GM18498 (cell line): ENCODE measurements around the gene B3GAT1.
"Not testable (repeated sequence)": the region's sequence is repeated elsewhere in the genome, so short reads cannot be mapped to it uniquely, and the experiment has no call there.

Experiments used
- ATAC-seq: cut with Tn5 transposase; IDR thresholded peaks from one replicate; pipeline ENCODE4 v1.9.1; 2021; ENCODE audit warnings: mild to moderate bottlenecking, moderate library complexity; ENCODE audit not compliant: unreplicated experiment

Gene B3GAT1, protein sequence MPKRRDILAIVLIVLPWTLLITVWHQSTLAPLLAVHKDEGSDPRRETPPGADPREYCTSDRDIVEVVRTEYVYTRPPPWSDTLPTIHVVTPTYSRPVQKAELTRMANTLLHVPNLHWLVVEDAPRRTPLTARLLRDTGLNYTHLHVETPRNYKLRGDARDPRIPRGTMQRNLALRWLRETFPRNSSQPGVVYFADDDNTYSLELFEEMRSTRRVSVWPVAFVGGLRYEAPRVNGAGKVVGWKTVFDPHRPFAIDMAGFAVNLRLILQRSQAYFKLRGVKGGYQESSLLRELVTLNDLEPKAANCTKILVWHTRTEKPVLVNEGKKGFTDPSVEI

DNA sequence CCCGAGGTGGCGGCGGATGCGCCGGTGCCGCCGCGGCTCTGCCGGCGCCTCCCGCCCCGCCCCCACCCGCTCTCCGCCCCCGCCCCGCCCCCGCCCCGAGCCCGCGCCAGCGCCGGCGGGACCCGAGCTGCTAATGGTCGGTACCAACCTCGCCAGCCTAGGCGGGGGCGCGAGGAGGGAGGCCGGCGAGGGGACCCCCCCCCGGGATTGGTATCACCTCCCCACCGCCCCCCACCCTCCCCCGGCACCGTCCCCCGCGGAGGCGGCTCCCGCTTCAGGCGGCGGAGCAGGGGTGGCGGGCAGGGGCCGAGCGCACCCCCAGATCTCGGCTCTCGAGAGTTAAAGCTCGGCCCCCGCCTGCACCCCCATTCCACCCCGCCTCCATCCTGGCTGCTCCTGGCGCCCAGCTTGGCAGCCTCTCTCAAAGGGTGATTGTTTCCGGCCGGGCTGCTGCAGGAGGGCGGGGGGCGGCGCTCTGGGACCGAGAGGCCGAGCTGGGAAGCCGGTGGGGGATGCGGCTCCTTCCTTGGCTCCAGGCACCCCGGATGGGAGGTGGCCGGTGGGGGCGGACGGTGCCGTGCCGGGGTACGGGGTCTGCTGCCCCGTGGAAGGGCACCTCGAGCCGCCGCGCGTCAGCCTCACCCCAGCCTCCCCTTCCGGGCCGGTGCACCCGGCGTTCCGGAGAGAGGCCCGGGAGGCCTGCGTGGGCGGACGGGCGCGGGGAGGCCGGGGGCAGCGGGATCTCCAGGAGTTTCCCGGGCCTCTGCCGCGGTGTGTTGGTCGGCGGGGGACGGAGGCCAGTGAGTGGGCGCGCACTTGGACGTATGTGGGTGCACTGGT is at the start of gene B3GAT1:
Gene B3GAT1 (minus strand): TSS at position 40 of the 840 bp plus-strand sequence. CDS start 24,583 bp downstream, outside the sequence.
- ATAC-seq: no peak

DNA sequence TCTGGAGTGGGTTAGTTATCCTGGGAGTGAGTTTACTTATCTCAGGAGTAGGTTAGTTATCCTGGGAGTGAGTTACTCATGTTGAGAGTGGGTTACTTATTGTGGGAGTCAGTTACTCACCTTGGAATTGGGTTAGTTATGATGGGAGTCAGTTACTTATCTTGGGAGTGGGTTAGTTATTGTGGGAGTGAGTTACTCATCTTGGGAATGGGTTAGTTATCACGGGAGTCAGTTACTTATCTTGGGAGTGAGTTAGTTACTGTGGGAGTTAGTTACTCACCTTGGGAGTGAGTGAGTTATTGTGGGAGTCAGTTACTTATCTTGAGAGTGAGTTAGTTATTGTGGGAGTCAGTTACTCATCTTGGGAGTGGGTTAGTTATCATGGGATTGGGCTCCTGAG is 49.6 kb upstream of the B3GAT1 start:
- no peak for ATAC-seq

DNA sequence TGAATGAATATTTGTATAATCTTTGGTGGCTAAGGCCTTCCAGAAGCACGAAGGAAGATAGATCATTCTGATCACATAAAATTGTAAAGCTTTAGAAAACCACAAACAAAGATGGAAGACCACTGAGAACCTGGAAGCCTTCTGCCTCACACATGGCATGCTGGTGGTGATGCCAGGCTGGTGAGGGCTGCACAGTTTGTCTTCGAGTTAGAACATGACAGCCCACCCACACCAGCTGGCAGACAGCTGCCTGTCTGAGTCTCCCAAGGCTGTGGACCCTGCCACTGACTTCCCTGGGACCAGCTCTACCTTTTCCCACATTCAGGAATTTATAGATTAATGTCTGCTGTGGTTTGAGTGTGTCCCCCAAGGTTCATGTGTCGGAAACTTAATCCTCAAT is 48.8 kb upstream of the B3GAT1 start:
- no peak for ATAC-seq

DNA sequence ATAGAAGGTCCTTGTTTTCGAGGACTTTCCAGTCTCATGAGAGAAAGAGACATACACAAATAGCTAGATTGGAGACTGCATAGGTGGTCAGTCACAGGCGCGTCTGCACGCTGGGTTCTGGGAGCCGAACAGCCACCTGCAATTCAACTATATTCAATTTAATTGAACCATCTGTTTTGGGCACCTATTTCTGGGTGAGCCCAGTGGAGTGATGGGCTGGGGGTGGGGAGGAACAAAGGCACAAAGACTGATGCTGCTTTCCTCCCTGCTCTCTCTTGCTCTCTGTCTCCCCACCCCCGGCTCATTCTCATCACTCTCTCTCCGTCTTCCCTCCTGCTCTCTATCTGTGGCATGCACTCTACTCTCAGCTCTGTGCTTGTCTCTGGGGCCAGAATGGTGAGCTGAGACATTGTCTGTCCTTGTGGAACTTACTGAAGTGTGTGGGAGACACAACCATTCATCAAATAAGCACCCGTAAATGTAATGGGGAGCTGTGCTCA is 48.1 kb upstream of the B3GAT1 start:
- no peak for ATAC-seq

DNA sequence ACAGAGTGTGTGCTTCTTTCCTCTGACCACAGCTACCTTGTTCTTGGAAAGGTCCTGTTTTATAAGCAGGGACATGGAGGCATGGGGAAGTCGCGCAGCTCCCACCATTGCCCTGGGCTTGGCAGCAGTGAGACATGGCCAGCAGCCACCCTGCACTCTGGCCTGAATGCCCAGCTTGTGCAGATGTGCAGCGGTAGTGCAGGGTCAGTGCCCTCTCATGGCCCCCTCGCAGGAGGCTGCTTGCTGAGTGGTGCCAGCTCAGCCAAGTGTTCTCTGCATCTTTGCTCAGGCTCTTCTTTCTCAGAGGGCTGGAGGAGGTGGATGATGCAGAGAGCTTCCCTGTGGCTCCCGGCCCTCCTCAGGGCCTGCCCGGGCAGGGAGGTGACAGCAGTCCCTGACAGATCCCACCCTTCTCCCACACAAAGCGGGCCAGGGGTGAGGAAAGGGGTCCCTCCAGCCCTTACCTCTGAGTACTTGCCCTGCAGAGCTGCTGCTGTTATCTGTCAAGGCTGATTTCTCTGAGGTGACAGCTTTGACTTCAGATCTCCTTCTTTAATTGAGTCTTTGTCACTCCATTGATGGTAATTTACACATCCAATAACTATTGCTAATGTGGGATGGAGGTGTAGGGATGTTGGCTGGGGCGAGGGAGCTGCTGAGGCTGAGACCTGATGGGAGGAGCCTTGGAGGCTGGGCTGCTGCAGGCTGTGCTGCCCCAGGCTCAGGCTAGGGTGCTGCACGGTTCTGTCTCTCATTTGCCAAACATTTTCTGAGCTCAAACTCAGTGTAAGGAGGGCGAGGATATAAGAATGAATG is 47.4 kb upstream of the B3GAT1 start:
- no peak for ATAC-seq

DNA sequence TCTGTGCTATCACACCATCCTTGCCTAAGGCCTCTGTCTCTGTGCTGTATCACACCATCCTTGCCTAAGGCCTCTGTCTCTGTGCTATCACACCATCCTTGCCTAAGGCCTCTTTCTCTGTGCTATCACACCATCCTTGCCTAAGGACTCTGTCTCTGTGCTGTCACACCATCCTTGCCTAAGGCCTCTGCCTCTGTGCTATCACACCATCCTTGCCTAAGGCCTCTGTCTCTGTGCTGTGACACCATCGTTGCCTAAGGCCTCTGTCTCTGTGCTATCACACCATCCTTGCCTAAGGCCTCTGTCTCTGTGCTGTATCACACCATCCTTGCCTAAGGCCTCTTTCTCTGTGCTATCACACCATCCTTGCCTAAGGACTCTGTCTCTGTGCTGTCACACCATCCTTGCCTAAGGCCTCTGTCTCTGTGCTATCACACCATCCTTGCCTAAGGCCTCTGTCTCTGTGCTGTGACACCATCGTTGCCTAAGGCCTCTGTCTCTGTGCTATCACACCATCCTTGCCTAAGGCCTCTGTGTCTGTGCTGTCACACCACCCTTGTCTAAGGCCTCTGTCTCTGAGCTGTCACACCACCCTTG is 45.5 kb upstream of the B3GAT1 start:
- ATAC-seq: not testable (repeated sequence)

DNA sequence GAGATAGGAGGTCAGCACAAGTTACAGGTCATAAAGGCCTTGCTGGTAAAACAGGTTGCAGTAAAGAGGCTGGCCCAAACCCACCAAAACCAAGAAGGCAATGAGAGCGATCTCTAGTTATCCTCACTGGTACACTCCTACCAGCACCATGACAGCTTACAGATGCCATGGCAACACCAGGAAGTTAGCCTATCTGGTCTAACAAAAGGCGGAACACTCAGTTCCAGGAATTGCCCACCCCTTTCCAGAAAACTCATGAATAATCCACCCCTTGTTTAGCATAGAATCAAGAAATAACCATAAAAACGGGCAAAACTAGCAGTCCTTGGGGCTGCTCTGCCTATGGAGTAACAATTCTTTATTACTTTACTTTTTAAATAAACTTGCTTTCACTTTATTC is 43.5 kb upstream of the B3GAT1 start:
- no peak for ATAC-seq

DNA sequence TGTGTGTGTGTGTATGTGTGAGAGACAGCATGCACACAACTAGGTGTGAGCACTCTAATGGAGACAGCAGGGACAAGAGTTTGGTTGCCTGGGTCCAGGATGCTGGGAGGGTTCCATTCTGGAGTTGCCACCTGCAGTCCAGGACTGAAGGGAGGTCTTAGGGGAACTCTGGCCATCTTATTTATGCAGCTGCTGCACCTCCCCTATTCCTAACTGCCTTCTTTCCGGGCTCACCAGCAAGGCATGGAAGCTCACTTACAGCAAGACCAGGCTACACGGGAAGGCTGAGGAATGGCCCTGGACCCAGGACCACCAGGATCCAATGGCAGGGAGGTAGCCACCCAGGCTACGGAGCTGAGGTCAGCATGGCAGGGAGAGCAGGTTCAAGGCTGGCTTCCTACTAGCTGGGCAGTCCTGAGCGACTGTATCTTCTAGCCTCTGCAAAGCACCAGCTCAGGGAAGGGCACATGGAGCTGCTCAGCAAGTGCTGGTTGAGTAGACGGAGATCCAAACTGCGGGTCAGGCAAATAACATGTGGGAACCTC is 42.2 kb upstream of the B3GAT1 start:
- no peak for ATAC-seq

DNA sequence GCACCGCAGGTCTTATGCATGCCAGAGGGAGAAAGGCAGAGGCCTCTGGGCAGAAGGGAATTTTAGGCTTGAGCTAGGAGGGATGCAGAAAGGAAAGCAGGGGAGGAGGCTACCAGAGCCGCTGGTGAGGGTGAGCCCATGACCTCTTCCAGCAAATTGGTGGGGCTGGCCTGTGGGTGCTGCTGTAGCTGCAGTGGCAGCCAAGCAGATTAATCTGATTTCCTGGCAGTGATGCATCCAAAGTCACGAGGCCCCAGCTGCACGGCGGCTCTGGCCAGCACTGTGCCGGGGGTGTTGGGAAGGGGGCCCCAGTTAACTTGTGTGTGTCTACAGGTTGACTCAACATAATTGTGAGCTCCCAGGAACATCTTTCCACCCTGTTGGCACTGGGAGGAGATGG is 41.4 kb upstream of the B3GAT1 start:
- ATAC-seq: no peak

DNA sequence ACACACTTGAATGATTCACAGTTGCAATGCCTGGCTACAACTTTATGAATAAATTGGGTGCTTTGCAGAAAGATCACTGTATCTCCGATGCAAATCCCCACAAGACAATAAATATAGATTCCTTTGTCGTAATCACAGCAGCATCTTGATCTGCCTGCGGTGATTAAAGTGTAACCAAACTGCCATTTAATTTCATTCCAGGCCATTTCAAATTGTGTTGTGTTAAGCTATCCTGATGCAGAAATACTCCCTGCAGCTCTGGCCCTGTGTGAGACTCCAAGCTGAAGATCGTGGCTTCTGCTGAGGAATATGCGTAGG is 40.8 kb upstream of the B3GAT1 start:
- no peak for ATAC-seq

DNA sequence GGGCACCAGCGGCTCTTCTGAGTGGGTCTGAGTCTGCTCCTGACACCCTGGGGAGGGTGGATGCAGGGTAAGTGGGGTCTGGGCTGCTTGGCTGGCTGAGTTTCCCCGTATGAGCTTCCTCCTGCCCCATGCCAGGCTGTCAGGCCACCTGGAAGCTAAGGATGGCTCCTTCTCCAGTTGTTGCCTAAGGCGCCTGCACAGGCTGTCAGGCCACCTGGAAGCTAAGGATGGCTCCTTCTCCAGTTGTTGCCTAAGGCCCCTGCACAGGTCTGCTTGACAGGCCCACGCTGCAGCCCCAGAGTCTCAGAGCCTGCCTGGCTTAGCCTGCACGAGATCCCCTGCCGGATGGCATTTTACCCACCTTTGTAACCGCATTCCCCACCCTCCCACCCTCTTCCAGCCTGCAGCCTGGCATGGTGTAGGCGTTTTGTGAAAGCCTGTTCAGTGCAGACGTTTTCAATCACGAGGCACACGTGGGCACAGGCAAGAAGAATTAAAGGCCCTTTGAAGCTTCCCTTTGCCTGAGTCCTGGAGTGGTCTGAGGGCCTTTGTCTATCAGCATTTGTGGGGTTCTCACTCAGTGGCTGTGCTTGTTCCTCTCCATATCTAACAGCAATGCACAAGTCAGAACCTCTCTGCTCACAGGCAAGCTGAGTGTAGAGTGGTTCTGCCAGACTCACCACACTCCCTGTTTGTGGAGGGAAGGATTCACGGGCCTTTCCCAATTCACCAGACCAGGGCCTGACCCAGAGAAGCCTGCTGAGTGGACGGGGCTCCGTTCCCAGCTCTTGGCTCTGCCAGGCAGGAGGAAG is 40.2 kb upstream of the B3GAT1 start:
- ATAC-seq: no peak

DNA sequence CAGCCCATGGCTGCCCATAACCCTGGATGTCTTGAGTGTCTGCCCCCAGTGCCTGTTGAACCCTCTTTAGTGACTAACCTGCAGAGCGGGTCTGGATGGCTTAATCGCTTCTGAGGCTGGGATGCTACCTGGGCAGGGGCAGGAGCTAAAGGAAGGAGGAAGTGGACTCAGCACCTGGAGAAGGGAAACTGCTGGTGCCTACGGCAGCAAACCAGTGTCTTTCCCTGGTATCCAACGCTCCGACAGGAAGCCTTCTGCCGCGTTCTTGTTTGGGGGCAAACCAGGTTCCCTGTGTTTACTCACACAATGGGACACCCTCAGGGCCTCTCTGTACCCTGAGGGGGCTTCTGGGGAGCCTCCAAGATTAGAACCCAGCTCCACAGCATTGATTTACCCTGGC is 38.1 kb upstream of the B3GAT1 start:
- ATAC-seq: no peak

DNA sequence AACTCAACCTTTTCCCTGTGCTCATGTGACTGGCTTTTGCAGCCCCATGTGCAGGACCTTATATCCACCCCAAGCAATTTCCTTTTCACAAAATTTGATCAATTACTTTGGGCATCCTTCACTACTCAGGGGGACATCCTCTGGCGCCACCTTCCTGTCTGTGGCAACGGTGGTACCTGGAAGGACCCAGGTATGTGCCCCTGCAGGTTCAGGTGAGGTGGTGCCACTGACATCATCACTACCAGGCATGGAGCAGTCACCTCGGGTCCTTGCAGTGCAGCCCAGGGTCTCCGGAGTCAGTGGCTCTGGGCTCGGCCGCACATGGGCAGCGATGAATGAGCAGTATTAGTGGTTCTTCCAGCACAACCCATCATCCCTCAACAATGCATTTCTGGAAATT is 37.7 kb upstream of the B3GAT1 start:
- ATAC-seq: no peak

DNA sequence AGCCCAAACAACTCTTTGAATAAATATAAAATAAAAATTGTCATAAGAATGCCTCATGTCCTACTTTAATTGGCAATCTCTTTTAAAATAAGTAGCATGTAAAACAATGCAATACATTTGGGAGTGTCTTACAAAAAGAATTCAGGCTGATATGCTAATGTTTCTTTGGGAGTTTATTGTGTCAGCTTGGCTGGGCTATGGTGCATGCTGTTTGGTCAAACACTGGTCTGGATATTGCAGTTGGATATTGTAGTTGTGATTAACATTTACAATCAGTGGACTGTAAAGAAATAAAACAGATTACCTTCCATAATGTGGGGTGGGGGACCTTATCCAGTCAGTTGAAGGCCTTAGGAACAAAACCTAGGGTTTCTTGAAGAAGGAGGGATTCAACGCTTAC is 37.0 kb upstream of the B3GAT1 start:
- ATAC-seq: no peak

DNA sequence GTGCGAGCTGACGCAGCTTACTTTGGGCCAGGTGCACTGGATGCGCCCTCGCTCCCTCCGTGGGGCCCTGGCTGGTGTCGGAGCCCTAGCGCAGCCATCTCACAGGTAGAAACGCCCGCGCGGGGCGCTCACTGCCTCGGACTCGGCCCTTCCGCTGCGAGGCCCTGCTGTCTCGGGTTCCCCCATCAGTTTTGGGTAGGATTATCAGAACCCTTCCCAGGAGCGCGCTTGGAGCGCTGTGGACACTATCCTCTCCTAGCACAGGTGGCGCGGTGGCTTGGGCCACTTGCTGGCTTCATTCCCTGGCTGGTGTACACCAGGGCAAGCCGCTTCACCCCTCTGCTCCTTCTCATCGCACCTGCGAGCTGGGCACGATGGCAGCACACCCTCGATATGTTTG is 35.7 kb upstream of the B3GAT1 start:
- no peak for ATAC-seq

DNA sequence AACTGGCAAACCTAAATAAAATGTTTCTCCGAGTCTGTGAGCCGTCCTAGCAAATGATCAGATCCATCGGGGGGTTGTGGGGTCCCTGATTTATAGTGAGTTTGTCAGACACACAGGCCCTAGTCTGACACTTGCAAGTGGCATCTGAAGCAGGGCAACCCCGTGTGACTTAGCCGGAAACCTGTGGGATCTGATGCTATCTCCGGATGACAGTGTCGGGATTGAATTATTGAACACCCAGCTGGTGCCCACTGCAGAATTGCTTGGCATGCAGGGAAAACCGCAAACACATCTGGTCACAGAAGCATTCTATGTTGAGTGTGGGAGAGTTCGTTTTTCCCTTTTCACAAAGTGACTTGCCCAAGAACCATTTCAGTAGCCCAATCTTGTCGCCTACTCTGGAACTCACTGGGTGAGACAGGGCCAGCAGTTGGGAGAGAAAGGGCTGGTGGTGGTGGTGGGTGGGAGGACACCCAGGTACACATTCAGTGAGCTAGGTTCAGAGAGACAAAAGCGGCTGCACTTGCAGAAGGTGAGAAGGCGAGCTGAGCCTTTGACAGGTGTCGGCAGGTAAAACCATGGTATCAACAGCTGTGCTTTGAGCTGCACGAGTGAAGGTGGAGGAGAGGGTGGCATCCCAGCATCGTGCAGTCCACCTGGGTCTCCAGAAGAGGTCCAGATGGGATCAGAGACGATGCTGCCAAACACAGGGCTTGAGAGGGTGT is 33.7 kb upstream of the B3GAT1 start:
- no peak for ATAC-seq

DNA sequence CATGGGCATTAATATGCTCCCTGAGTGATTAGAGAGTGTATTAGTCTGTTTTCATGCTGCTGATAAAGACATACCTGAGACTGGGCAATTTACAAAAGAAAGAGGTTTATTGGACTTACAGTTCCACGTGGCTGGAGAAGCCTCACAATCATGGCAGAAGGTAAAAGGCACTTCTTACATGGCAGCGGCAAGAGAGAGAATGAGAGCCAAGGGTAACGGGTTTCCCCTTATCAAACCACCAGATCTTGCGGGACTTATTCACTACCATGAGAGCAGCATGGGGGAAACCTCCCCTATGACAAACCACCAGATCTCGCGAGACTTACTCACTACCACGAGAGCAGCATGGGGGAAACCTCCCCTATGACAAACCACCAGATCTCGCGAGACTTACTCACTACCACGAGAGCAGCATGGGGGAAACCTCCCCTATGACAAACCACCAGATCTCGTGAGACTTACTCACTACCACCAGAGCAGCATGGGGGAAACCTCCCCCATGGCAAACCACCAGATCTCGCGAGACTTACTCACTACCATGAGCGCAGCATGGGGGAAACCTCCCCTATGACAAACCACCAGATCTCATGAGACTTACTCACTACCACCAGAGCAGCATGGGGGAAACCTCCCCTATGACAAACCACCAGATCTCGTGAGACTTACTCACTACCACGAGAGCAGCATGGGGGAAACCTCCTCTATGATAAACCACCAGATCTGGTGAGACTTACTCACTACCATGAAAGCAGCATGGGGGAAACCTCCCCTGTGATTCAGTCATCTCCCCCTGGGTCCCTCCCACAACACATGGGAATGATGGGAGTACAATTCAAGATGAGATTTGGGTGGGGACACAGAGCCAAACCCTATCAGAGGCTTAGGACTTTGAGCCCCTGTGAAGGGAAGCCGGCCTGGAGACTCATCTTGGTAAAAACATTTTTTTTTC is 32.4 kb upstream of the B3GAT1 start:
- not testable (repeated sequence) for ATAC-seq

DNA sequence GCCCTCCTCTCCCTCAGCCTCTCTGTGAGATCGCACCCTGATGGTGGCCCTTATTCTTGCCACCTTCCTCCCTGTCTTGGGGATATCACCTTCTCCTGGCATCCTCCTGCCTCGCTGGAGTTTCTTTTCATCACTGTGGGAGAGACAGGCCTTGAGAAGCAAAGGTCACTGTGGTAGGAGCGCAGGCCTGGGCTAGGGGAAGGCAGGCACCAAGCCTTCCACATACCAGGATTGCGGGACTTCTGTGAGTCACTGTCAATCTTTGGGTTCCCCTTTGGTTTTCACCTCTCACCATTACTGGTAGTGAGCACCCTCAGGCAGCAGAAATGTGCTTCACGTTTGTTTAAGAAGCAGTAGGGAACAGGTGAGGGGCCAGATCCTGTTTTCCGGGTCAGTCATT is 31.2 kb upstream of the B3GAT1 start:
- no peak for ATAC-seq
